CD1c-positive myeloid dendritic cell (primary cell): ENCODE data around the gene EXOC2.

Source experiments
- DNase-seq: peaks from one replicate; pipeline ENCODE4 v3.0.0-alpha.2; 2016; ENCODE audit errors: extremely low spot score

Gene EXOC2

GRCh38 chr6:527989-528673, 164.8 kb downstream of the EXOC2 start:
- no peak for DNase-seq

- no peak for DNase-seq
Measured at GRCh38 chr6:524803-525202, 168.1 kb downstream of the EXOC2 start.

DNA sequence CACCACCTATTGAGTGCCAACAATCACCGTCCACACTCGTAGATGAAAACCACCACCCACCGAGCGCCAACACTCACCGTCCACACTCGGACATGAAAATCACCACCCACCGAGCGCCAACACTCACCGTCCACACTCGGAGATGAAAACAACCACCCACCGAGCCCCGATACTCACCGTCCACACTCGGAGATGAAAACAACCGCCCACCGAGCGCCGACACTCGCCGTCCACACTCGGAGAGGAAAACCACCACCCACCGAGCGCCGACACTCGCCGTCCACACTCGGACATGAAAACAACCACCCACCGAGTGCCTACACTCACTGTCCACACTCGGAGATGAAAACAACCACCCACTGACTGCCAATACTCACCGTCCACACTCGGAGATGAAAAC, 172.1 kb downstream of the EXOC2 start:
- DNase-seq = no peak

DNA sequence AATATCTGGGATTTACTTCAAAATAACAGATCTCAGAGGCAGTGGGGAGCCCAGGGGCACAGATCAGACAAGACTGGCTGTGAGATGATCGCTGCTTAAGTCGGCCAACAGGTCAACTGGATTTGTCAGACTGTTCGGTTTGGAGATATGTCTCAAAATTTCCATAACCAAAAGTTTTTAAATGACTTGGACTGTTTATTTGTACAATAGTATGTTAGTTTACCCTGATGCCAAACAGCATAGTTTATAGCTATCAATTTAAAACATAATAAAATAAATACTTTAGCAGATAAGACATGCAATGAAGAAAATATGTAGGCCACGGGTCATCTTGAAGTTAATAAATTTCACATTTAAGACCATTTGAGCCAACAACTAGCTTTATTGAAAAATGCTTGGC, 174.7 kb downstream of the EXOC2 start:
- DNase-seq = no peak

DNA sequence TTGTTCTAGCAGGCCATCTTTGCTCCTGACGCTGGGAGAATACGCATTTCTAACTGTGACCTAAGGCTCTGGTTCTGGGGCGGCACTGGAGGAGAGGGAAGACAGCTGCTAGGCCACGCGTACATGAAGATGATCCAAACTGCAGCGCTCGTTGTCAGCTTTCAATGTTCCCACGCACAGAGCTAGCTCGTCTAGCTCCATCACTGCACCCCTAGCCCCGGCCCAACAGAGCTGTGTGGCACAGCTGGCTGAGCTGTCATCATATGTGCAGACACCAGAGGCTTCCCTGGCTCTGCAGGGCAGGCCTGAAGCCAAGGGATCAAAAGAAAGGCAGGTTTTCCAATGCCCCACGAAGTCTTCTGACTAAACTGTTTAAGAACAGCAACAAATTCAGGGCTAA, 176.7 kb downstream of the EXOC2 start:
- no peak for DNase-seq

DNA sequence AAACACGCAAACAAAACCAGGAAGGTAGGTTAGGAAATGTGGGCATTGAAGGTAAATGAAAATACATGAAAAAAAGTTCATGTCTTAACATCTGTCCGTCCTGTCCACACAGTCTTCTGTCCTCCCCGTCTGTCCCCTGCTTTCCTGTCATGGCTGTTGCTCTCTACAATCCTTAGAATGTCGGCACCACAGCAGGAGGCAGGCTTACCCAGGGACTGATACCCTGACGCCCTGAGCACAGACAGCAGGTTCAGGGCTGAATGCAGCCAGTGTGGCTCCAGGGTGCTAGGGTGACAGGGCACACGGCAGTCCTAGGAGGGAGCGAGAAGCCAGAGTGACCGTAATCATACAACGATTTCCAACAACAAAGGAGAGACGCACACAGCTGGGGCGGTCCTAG, 177.7 kb downstream of the EXOC2 start:
- no peak for DNase-seq

- no peak for DNase-seq
Measured at GRCh38 chr6:514396-514978, 178.5 kb downstream of the EXOC2 start.

DNA sequence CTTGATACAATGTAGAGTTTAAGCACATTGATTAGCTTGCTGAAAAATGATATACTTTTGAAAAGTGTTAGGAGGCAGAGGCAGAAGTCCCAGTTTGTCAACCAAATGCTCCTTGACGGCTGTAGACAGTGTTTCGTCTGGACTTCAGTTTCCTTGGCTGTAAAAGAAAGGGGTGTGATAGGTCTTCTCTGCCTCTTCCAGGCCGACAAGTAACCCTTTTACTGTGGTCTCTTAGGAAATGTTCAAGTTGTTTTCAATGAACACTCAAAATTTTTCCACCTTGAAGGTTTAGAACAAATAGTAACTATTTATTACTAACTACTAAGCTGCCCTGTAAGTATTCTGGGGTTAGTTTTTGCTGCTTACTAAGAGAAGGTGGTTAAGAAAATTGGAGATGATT, 179.0 kb downstream of the EXOC2 start:
- no peak for DNase-seq

GRCh38 chr6:513058-513457, 179.9 kb downstream of the EXOC2 start:
- DNase-seq = no peak

DNA sequence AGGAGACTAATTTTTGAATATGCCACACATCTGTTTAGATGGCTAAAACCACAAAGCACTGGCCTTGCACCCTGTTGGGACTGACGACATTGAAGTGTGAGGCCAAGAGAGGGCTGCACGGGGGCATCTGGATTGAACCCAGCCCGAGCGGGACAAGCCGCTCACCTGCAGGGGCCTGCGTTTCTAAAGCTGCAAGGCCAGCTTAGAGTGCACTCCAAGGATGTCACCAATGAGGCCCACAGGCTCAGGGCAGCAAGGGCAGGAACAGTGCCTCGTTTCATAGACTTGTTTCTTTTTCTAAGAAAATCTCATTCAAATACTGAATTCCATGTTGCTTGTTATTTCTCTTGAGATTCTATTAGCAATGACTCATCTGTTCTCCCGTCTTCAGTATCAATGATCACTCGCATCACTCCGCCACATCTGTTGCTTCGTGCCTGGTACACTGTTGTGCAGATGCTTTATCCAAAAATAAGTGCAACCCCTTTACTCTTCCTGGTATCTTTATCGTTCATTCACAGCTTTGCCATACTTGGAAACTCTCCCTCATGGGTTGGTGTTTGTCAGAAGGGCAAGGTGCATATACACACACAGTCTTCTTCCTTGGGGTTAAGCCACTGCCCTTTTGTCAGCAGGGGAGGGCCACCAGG, 181.3 kb downstream of the EXOC2 start:
- no peak for DNase-seq

DNA sequence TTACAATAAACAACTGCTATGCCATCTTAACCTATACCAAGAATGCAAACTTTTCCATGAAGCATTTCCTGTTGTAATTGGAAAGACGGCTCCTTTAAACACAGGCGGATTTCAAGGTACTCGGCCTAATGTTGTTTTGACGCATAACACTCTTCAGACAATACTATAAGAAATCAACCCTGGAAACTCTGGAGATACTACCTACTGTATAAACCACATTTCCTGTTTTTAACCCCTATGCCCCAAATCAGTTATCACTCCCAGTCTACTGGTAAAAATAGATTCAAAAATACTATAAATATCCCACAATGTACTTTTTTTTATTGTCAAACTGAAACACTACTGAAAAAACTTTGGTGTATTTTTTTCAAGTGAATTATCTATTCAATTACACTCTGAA, 183.3 kb downstream of the EXOC2 start:
- no peak for DNase-seq

GRCh38 chr6:508614-509013, 184.3 kb downstream of the EXOC2 start:
- DNase-seq = no peak

DNA sequence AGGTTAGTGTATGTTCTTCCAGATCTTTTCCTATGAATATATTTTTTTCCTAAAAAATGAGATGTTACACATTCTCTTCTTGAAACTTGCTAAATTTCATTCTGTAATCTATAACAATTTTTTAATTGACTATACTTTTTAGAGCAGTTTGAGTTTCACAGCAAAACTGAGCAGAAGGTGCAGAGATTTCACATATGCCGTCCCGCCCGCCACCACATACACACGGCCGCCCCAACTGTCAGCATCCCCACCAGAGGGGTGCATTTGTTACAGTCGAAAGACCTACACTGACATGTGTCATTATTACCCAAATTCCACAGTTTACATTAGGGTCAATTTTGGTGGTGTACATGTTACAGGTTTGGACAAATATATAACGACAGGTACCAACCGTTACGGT, 184.9 kb downstream of the EXOC2 start:
- no peak for DNase-seq

DNA sequence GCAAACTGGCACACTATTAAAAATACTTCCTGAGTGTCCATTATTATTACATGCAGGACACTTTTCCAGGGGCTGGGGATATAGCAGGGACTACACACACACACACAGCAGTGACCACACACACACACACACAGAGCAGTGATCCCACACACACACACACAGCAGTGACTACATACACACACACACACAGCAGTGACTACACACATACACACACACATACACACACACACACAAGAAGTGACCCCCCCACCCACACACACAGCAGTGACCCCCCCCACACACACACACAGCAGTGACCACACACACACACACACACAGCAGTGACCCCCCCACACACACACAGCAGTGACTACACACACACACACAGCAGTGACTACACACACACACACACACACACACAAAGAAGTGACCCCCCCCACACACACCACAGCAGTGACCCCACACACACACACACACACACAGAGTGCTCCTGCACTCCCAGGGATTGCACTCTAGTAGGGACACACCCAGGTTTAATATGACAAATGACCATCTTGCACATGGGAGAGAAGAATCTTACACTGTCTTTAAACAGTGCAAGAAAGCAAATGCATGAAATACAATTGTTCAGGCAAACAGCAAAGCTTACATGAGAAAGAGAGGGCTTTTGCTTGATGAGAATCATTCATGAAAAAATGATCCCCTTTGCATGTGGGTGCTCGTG, 185.9 kb downstream of the EXOC2 start:
- DNase-seq = no peak

DNA sequence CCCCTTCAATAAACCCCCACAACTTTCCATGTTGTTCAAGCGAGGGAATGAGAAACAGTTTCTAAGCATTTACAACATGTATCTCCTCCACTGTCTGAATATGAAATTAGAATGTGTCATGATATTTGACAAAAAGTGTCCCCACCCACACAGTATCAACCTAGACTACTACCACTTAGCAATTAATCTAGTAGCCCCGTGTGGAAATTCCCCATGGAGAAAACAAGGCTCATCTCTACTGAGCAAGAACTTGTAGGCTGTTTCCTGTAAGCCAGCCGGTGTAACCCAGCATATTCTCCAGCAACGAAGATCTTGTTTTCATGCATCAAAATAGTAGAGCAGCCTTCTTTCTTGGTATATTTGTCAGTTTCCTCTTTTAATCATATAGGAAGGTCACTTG, 186.4 kb downstream of the EXOC2 start:
- peak; percentile 9 for DNase-seq

DNA sequence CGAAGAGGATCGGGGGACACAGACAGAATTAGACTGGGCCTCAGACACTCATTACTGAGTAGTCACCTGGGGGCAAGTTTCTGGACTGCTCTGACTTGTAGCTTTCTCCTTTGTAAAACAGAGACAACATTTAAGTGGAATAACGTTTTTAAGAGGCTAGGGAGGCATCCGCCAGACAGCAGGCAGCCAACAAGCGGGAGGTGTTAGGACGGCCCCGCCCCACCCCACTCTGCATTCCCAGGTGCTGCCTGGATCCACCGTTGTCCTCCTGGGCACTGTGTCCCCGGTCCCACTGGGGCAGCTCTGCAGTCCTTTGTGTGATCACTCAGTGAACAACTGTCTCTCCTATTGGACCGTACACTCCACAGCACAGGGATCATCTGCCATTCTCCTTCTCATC, 187.6 kb downstream of the EXOC2 start:
- DNase-seq = no peak

- no peak for DNase-seq
Measured at GRCh38 chr6:504446-504980, 188.4 kb downstream of the EXOC2 start.

- no peak for DNase-seq
Measured at GRCh38 chr6:503610-504362, 189.2 kb downstream of the EXOC2 start.

DNA sequence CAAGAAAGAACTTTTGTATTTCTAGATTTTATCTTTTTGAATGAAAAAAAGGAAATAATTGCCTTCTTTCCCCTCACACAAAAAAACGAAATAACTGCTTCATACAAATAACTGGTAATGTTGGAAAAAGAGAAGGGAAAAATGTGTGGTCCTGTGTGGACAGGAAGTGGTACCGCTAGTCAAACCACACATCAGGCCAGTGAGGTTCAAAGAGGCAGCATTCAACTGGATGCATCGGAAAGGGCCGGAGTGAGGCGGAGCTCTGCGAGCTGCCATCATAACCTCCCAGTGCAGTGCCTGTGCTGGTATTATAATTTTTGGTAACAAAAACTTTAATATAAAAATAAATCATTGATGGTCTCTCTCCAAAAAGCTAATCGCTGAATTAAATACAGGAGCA, 190.2 kb downstream of the EXOC2 start:
- no peak for DNase-seq

DNA sequence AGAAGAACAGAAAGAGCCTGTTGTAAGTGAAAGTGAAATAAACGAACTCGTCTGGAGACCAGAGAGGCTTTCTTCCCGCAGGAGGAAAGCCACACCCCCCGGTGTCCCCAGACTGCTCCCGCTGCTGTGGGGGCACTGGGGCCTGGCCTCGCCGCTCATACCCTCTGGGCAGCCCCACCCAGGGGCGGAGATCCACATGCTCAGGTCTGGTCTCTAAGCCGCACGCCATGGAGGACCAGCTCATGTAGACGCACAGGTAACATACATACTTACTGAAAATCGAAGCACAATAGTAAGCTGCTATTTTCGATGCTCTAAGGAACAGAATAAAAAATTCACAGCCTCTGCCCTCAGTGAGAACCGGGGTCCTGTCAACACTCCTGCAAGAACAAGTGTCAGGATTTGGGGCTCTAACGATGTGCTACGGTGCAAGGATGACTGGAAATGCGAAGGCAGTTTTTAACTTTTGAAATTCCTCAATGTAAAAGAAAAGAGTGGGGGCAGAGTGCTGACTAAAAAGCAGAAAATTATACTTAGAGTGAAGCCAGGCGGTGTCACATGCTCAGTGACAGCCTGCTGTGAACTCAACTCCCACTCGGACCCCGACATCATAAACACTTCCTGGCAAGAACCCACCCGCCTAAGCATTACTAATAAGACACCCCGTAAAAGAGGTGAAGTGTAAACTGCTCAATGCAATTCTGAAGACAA, 190.9 kb downstream of the EXOC2 start:
- DNase-seq = no peak

DNA sequence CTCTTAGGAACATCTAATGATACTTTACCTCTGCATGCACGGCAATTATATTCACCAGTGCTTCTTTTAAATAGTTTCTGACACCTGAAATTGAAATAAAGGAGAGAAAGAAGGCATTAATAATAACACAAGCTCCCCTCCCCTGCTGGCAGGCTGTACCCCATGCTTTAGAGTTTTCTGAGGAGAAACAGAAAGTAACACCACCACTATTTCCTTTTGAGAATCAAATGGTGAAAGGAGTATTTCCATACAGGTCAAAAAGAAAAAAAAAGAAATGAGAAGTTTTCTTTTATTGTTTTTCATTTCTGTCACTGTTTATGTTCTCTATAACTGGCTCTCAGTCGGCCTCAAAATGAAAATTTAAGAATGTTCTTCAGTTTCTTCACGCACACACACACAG, 193.3 kb downstream of the EXOC2 start:
- DNase-seq = no peak
